GM19240 (cell line): ENCODE data around the gene SSR2.
"Not testable (repeated sequence)": the region's sequence is repeated elsewhere in the genome, so short reads cannot be mapped to it uniquely, and the experiment has no call there.

ENCODE experiments used
- DNase-seq: peaks from one replicate; pipeline ENCODE4 v3.0.0; 2011; ENCODE audit warnings: low spot score; ENCODE audit not compliant: insufficient read length

The SSR2 gene

DNA sequence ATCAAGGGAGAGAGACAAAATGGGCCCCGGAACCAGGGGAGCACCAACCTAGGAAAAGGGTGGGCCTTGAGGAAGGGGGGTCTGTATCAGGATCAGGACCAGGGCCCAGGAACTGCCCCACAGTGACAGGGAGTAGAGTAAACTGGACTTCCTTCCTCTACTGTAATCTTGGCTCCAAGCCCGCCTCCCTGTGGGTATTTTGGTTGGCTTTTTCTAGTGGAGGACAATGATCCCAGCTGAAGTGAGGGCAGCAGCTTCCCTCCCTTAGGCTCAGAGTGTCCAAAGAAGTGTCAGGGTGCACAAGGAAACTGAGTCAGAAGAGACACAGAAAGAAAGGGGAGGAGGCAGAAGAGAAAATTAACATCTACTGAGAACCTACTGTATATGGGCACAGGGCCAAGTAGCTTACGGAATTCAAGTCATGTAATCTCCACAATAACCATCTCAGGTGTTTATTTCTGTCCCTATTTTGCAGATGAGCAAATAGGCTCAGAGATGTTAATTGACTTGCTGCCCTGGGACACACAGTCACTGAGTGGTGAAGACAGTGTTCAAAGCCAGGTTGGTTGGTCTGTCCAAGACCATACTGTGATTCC, 28.0 kb upstream of the SSR2 start:
- DNase-seq: no peak

DNA sequence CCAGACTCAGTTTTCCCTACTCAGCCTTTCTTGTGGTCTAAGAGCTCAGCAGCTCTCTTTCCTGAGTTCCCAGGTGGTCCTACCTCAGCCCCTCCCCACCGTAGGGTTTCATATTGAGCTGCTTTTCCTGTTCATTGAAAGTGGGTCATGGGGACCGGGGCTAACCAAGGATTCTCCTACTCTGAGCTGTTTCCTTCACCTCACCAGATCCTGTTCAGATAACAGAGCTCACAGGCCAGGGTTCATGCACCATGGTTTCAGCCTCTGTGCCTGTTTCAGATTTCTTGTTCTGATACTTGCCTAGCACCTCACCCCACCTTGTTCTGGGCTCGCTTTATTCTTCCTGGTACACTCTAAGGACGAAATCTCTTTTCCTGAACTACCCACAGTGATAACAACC, 24.3 kb upstream of the SSR2 start:
- no peak for DNase-seq

DNA sequence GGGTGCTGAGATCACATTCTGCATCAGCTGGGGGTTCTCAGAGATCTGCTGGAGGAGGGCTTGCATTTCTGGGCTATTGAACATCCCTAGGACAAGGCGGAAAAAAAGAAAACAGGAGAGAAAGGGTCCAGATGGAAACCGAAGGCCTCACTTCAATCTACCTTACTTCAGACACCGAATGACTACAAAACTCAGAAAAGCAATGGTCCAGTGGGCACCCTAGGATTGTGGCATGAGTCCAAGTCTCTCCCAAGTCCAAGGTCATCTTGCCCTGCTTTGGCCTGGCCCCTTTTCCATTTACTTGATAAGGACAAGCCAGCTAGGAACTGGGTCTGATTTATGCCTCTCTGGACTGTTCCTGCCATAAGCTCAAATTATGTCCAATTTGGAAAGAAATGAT, 22.1 kb upstream of the SSR2 start:
- DNase-seq: no peak

DNA sequence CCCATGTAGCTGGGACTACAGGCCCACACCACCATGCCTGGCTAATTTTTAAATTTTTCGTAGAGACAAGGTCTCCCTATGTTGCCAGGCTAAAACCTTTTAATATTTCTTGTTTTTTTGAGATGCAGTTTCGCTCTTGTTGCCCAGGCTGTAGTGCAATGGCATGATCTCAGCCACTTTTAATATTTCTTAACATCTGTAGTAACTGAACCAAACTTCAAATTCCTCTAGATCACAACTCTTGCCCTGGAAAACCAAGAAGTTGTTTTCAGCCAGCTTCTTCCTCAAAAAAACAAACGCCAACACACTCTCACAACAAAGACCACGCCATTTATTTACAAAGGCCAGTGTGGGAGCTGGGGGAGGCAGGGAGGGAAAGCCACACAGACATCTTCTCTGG, 14.2 kb upstream of the SSR2 start:
- DNase-seq: not testable (repeated sequence)

DNA sequence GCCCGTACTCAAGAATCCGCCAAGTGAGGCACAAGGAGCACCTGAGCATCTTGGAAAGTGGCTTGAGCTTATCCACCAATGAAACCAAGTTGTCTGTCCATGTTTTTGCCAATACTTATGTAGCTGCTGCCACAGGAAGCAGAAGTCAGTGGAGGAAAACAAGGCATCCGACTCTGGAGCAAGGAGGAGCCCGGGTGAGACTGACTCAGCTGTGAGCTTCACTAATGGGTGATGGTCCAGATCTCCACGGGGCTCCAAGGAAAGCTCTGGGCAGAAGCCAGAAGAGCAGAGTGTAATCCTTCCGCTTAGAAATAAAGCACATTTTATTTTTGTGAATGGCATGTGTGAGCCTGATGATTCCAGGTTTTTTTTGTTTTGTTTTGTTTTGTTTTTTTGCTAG, 12.3 kb upstream of the SSR2 start:
- DNase-seq: no peak

DNA sequence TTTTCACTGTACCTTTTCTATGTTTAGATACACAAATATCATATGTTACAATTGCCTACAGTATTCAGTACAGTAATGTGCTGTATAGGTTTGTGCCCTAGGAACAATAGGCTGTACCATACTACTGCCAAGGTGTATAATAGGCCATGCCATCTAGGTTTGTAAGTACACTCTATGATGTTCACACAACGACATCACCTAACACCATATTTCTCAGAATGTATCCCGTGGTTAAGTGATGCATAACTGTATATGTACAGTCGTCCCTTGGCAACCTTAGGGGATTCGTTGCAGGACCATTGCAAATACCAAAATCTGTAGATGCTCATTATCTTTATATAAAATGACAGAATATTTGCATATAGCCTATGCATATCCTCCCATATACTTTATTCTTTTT, 5.8 kb upstream of the SSR2 start:
- no peak for DNase-seq

DNA sequence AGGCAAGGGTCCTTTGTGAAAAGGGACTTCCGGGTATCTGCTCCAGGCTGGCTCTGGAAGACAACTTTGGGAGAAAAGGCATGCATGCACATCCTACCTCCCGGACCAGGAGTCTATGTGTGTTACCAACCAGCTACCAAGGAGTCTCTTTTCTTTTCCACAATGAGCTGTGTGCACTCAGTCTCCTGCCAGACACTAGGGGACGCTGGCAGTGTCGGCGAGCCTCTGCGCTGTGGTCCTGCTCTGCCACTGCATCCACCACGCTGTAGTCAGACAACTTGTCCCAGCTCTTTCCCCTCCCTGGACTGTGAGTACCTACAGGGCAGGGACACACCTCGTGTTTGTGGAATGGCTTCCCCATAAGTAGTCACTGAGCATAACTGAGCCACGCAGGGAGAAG, 5.1 kb upstream of the SSR2 start:
- peak; percentile 40 for DNase-seq

DNA sequence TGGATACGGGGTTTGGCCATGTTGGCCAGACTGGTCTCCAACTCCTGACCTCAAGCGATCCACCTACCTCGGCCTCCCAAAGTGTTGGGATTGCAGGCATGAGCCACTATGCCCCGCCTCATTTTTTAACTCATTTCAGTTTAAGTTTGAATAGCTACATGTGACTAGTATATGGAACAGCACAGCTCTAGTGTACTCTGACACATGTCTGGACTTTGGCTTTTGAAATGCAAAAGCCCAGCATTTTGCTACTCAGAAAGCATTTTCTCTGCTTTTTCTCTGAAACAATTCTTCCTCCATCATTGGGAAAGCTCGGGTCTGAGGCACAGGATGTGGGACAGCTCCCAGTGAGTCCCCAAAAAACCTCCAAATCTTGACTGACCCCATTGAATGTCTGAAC, 4.0 kb upstream of the SSR2 start:
- DNase-seq: no peak

DNA sequence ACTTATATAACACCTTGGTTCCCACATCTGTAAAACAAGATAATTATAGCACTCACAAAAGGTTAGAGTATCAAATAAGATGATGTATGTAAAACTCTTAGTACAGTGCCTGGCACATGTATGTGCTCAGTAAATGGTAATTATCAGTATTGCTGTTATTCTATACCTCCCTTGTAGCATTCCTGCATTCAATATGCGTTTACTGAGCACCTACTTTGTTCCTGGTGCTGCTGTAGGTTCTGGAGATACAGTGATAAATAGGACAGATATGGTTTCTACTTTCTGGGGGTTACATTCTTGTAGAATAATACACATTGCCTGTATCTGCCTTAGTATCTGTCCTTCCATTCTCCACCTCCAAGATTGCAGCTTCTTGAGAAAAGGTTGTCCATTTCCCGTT, 1.2 kb upstream of the SSR2 start:
- no peak for DNase-seq

DNA sequence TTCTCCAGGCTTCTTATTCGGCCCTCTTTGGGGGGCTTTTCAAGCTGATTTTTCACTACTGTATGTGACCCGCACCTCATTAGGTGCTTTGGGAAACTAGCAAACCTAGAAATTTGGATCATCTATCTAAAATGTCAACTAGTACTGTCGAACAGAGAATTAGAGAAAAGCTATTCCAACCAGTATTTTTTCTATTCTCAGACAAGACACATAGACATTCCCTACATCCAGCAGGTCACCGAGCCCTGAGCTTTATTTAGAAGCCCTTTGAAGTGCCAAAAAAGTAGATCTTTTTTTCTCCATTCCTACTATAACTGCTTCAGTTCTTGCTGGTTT, 310 bp upstream of the SSR2 start:
- DNase-seq: no peak

DNA sequence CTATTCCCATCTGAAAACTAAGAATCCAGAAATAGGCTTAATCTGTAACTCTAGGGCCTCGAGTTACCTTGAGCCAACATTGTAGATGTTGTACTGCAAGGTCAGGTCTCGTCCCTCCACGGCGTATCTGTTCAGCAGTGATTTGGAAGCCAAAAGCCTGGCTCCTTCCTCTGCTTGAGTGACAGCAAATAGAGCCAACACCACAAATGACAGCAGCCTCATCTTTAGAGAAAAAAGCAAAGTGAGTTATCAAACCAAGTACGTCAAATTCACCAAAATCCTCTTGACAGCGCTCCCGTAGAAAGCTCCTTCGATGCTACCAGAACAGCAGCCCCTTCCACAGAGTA, 832 bp downstream of the SSR2 start:
- DNase-seq: no peak

DNA sequence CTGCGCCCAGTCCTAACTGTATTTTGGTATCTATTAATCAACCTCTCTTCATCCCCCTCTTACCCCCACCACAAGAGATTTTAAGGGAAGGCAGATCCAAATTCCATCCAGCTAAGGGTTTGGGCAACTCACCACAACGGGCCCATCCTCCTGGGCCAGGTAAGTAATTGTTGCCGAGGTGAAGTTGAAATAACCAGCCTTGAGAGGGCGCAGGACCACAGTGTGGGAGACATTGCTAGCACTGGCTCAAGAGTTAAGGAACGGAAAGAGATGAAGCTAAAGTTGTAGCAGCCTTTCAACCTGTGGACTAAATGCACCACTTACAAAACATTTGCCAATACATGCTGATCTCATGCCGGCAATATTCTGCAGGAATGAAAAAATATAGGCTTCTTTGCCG, 5.9 kb downstream of the SSR2 start:
- DNase-seq: no peak

DNA sequence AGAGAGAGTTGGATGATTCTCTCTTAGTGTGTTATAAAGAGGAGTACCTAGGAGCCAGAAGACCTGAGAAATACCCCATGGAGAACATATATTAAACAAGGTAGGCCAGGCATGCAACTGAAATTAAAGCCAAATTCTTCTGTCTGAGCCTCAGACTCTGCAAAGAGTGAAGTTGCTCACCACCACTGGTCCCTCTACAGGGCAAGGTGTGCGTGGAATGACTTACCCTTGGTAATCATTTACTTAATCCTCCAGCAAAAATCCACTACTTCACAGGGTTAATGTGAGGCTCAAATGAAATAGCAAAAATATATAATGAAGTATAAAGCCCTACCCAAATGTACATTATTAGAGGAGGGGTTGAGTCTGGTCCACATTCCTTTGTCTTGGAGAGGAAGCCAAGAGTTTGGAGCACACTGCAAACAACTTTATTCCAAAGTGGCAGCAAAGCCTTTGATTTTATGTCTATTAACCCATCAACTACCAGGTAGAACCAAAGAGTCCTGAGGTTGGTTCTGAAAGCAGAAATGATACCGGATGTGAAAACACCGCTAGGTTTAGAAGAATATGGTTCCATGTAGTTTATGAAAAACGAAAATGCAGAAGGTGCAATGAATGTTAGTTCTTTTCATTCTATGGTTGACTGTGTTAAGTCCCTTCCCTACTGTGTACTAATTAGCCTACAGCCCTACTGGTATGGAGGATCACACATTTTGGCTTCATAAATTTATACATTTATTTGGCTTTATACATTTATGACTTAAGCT, 8.5 kb downstream of the SSR2 start:
- DNase-seq: peak; percentile 60

DNA sequence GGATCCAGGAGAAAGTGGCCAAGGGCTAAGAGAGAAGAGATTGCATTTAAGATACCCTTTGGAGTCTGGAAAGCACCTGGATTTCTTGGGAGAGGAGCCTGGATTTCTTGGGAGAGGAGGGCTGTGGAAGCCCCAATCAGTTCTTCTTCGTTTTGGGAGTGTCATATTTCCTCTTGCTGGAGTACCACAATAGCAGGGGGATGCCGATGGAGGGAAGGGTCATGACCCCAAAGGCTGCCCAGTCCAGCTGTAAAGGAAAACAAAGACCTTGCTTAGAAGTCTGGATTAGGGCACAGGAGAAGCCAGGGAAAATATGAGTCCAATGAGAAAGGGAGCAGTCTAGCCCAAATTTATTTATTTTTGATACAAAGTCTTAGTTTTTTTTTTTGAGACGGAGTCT, 11.3 kb downstream of the SSR2 start:
- DNase-seq: no peak

DNA sequence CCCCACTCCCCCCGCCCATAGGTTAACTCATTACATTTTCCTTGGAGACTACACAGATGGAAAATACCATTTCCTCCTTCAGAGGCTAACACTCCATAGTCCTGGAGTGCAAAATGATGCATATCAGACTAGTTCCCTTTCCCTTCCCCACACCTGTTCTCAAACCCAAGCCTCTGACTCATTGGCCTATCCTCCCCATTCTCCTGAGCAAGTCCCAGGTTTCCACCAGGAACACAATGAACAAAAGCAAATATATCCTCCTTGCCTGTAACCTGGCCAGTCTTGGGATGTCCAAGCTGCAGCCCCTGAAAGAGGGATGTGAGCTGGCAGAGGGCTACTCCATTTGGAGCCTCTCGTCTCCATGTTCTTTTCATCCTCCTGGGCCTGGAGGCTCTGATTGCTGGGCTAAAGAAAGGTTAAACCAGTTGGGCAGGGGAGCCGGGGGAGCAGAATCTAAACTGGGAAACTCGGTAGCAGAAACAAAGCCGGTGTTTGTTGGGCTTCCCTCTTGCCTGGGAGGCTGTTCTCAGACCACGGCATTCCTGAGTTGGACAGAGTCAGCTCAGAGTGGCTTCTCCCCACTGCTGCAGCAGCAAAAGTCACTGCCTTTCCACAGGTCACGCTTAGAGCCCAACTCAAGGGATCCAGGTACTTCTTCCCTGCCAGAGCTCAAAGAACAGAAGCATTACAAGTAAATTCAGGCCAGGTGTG, 13.9 kb downstream of the SSR2 start:
- no peak for DNase-seq

DNA sequence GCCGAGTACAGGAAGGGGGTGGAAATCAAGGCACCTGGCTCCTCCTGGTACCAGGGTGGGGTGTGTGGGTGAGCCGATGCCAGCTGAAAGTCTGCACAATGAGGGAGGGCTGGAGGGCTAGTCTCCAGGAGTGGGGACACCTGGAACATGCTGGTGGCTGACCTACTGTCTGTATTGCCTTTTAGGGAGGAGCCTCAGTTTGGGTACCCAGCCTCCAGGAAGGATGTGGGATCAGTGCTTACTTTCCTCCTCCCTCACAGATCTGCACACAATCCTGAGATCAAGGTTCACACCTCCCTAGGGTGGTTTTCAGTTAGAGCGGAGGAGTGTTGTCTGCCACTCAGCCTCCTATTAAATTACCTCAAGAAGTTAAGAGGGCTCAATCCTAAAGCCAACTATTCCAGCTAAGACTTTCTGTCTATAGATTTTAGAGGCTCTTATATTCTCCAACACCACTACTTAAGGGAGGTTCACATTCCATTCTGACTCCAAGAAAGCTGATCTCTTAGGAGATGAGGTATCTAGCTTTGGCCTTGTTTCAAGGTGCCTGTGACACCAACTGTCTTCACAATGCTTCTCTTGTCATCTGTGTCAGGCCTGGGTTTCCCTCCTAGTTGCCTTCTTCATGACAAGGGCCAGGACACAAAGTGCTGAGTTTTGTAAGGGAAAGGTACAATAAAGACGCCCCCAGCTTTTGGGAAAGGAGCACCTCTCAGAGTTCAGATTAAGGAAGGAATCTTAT, 15.7 kb downstream of the SSR2 start:
- no peak for DNase-seq

DNA sequence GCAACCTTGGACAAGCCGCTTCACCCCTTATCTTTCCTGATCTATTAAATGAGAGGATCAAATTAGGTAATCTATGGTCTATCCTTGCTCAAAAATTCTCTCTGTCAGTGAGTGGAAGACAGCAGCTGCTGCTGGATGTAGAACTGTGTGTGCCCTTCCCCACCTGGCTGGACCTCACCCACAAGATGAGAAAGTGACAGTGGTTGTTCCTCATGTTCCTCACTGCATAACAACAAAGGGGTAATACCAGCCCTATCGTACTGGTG, 16.9 kb downstream of the SSR2 start:
- no peak for DNase-seq

DNA sequence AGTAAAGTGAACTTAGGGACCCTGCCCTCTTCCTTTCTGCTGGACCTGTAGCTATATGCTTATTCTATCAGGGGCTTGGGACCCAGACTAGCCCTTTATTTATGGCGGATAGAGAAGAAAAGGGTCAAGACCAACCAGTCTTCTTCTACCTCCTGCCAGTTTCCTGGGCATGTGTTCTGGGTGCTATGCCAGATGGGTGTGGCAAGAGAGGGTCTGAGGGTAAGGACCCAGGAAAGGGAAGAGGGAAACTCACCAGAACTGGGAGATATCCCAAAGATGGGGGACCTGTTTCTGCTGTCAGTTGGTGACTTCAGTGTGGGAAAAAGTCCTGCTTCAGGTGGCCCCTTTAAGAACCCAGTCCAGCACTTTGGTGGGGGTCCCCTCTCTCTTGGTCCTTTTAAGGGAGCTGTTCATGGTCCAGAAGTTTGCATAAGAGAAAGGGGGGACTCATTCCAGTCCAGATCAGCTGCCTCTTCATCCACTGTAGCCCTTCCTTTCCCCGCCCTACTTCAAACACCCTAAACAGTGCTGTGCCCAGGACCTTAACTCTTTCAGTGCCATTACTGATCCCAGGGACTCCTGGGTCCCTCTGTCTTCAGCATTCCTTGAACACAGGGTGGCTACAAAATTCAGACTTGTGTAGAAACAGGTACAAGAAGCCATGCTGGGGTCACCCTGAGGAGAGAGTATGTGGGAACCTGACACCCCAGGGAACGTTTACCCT, 18.4 kb downstream of the SSR2 start:
- DNase-seq: no peak

DNA sequence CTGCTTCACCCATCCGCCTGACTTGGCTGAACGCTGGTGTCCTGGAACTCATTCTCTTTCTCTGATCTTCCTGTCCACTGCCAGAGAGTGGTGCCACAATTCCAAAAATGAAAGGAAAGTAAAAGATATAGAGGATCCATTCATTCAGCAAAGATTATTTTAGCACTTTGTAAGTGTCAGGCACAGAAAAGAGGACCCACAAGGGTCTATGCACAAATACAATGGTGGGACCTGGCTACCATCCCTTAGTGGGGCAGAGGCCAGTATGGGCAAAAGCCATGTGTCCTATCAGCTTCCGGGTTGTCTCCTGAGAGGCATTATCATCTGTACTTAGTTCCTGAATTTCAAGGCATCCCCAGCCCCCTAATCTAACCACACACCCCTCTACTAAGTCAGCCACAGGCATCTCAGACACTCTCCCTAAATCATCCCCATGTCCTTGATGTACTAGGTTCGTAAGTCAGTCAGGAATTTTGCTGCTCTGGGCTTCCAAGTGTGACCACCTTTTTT, 19.0 kb downstream of the SSR2 start:
- no peak for DNase-seq

DNA sequence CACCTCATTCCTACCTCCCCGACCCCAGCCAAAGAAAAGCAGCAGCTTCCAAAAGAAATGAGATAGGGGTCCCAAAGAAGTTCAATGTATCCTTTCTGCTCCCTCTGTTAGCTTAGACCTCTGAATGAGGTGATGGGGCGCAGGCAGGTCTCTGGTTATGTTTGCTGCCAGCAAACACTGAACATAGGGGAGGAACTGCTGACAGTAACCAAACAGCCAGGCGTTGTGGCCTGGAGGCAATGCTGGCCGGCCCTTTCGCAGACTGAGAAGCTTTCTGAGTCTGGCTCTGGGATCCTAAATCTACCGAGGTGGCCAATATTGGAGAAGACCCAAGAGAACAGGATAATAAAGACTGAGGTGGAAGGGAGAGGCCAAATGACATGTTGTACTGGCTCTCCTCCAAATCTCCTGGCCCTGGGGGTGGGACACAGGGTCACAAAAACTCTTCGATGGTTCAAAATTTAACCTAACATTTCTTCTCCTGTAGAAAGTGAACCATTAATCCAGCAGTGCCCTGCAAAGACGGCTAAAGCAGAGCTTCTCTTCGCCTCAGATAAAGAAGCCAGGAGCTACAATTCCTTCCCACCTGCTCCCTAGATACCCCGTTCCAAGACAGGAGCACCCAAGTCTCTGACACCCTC, 19.6 kb downstream of the SSR2 start:
- no peak for DNase-seq

DNA sequence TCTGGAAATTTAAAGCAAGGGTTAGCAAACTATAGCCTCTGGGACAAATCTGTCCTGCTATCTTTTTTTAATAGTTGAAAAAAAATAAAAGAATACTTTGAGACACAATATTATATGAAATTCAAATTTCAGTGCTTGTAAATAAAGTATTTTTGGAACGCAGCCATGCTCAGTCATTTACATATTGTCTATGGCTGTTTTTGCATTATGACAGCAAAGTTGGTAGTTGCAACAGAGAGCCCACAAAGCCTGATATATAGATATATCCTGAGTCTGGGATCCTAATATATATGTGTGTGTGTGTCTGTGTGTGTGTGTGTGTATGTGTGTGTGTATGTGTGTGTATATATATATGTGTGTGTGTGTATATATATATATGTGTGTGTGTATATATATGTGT, 20.8 kb downstream of the SSR2 start:
- DNase-seq: no peak
